Measurements from ENCODE around the gene KIF3C.

- TF ChIP-seq CTCF (conservative IDR thresholded peaks at IDR 0.05) (no peak), ZFX (IDR thresholded peaks at IDR 0.05) (no peak)
These were observed 87.3 kb downstream of the KIF3C start for GRCh38 chr2:25895018-25895417.
